ENCODE data around the gene ARHGAP8. TPM values are rescaled to one million over a fixed set of nuclear protein-coding genes. Genes with fewer than 3 reads are reported as not detected.

The ARHGAP8 gene
- total RNA-seq, 4 donors from 2014 or later = 1.5 to 6.9 (median 4.2) TPM

DNA sequence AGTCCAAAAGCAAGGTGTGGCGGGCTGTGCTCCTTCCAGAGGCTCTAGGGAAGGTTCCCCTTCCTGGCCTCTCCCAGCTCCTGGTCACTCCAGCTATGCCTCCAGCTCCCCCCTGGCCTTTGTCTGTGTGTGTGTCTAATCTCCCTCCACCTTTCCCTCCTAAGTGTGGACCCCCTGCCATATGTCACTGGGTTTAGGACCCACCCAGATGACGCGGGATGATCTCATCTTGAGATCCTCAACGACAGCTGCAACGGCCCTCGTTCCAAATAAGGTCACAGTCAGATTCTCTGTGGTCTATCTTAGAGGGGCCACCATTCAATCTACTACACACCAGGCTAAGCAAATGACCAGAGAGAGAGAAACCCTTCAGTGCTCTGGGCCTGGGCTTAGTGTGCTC, 107.9 kb downstream of the ARHGAP8 start:
- H3K36me3 ChIP-seq = peaks cover 5% of the 10 kb centered on the region
- H3K9me3 ChIP-seq = no peaks in the 10 kb centered on the region
- no peaks in the 10 kb centered on the region for H3K27me3 ChIP-seq
- DNase-seq (ENCODE audit: low spot score in 2 of 2) = no peak
- no peaks in the 10 kb centered on the region for H3K4me1 ChIP-seq
- H3K27ac ChIP-seq = no peak overlapping the region
- WGBS = 82% methylated on average over 6 of the region's 6 CpGs
- TF ChIP-seq CTCF (IDR thresholded peaks at IDR 0.05) = no peak
- no peak for TF ChIP-seq POLR2AphosphoS5 (IDR thresholded peaks at IDR 0.05)
- no peak for TF ChIP-seq EP300 (IDR thresholded peaks at IDR 0.05)
- TF ChIP-seq POLR2A (IDR thresholded peaks at IDR 0.05) = no peak
- no peak overlapping the region for H3K4me3 ChIP-seq

DNA sequence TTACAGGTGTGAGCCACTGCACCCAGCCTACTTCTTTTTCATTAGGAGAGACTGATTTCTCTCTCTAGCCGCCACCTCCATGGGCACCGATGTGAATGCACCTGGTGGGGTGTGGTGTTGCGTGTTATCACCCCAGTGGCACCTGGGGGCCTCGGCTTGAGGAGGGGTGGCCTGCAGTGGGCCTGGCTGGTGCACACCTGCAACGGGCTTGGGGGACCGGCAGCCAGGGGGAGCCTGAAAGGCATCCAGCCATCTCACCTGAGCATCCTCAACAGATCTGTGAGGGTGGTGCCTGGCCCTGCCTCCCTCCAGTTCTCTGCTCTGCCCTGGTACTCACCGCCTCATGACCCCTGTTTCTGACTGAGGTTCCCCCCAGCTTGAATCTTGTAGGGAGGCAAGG, 108.9 kb downstream of the ARHGAP8 start:
- Histone ChIP-seq H3K36me3 (peaks cover 5% of the 10 kb centered on the region), H3K4me1 (no peaks in the 10 kb centered on the region), H3K4me3 (no peak overlapping the region), H3K9me3 (no peaks in the 10 kb centered on the region), H3K27me3 (no peaks in the 10 kb centered on the region), H3K27ac (no peak overlapping the region)
- 87% methylated on average over 3 of the region's 7 CpGs for WGBS
- TF ChIP-seq CTCF (IDR thresholded peaks at IDR 0.05) = no peak
- no peak for DNase-seq (ENCODE audit: low spot score in 2 of 2)

- H3K4me3 ChIP-seq = no peak overlapping the region
Observed at GRCh38 chr22:44862281-44862680, 109.9 kb downstream of the ARHGAP8 start.

GRCh38 chr22:44862981-44863860, 110.8 kb downstream of the ARHGAP8 start:
- 88% methylated on average over 13 of the region's 19 CpGs for WGBS
- H3K27me3 ChIP-seq = no peaks in the 10 kb centered on the region
- no peaks in the 10 kb centered on the region for H3K9me3 ChIP-seq
- no peaks in the 10 kb centered on the region for H3K4me1 ChIP-seq
- no peak overlapping the region for H3K4me3 ChIP-seq
- DNase-seq (ENCODE audit: low spot score in 2 of 2) = no peak
- H3K27ac ChIP-seq = no peak overlapping the region
- peaks cover 5% of the 10 kb centered on the region for H3K36me3 ChIP-seq
- no peak for TF ChIP-seq EP300 (IDR thresholded peaks at IDR 0.05)
- no peak for TF ChIP-seq CTCF (IDR thresholded peaks at IDR 0.05)
- no peak for TF ChIP-seq POLR2AphosphoS5 (IDR thresholded peaks at IDR 0.05)
- no peak for TF ChIP-seq POLR2A (IDR thresholded peaks at IDR 0.05)

More at GRCh38 chr22:44862281-44862680, 109.9 kb downstream of the ARHGAP8 start:
- H3K27me3 ChIP-seq = no peaks in the 10 kb centered on the region
- H3K36me3 ChIP-seq = peaks cover 5% of the 10 kb centered on the region
- WGBS = 85% methylated on average over 11 of the region's 11 CpGs
- no peak for DNase-seq (ENCODE audit: low spot score in 2 of 2)
- no peak for TF ChIP-seq CTCF (IDR thresholded peaks at IDR 0.05)
- no peak for TF ChIP-seq EP300 (IDR thresholded peaks at IDR 0.05)
- no peak for TF ChIP-seq POLR2AphosphoS5 (IDR thresholded peaks at IDR 0.05)
- no peak for TF ChIP-seq POLR2A (IDR thresholded peaks at IDR 0.05)
- no peak overlapping the region for H3K27ac ChIP-seq
- H3K9me3 ChIP-seq = no peaks in the 10 kb centered on the region
- no peaks in the 10 kb centered on the region for H3K4me1 ChIP-seq

GRCh38 chr22:44865193-44866057, 113.0 kb downstream of the ARHGAP8 start:
- TF ChIP-seq EP300 (IDR thresholded peaks at IDR 0.05) (no peak), POLR2AphosphoS5 (IDR thresholded peaks at IDR 0.05) (no peak), POLR2A (IDR thresholded peaks at IDR 0.05) (no peak), CTCF (IDR thresholded peaks at IDR 0.05) (no peak)
- Histone ChIP-seq H3K9me3 (no peaks in the 10 kb centered on the region), H3K27ac (no peak overlapping the region), H3K4me3 (no peak overlapping the region), H3K36me3 (peaks cover 5% of the 10 kb centered on the region), H3K4me1 (no peaks in the 10 kb centered on the region), H3K27me3 (no peaks in the 10 kb centered on the region)
- 92% methylated on average over 28 of the region's 31 CpGs for WGBS
- no peak for DNase-seq (ENCODE audit: low spot score in 2 of 2)
